ENCODE measurements around the gene CBL. TPM values are rescaled to one million over a fixed set of nuclear protein-coding genes. Genes with fewer than 3 reads are reported as not detected.
"Not testable (repeated sequence)": the region's sequence is repeated elsewhere in the genome, so short reads cannot be mapped to it uniquely, and the experiment has no call there.

Gene CBL
- total and polyA plus RNA-seq, 2 experiments from 2014 or later, result 6.5 to 18.3 TPM

DNA sequence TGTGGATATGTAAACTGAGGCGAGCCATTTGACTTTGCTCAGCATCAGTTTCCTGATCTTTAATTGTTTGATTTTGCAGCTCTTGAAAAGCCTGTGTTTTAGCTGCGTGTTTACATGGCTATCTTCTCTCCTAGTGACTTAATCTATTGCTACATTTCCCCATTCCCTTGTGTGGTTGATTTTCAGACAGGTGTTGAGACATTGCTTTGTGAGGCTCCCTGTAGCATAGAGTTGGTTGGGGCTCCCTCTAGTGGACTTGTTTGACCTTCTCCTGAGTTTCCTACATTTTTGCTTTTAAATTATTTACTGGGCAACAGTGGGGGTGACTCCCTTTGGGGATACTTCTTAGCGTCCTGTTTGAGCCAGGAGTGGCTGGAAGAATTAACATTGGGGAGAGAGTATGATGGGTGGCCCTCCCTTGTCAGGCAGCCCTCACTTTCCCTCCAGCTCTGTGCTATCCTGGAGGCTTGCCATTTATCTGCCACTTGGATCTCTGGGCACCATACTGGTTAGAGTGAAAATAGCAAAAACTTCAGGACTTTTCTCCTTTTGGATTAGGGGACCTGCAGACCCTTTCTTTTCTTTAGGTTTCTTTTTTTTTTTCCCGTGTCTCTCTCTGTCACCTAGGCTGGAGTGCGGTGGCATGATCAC, 9.2 kb upstream of the CBL start:
- Histone ChIP-seq H3K4me1 (ENCODE audit: low read depth) (no peaks in the 10 kb centered on the region), H3K36me3 (no peaks in the 10 kb centered on the region), H3K27ac (no peak overlapping the region), H3K27me3 (no peaks in the 10 kb centered on the region), H3K4me3 (no peak overlapping the region), H3K9me3 (ENCODE audit: low read depth) (no peaks in the 10 kb centered on the region)
- TF ChIP-seq, protein P1, sequence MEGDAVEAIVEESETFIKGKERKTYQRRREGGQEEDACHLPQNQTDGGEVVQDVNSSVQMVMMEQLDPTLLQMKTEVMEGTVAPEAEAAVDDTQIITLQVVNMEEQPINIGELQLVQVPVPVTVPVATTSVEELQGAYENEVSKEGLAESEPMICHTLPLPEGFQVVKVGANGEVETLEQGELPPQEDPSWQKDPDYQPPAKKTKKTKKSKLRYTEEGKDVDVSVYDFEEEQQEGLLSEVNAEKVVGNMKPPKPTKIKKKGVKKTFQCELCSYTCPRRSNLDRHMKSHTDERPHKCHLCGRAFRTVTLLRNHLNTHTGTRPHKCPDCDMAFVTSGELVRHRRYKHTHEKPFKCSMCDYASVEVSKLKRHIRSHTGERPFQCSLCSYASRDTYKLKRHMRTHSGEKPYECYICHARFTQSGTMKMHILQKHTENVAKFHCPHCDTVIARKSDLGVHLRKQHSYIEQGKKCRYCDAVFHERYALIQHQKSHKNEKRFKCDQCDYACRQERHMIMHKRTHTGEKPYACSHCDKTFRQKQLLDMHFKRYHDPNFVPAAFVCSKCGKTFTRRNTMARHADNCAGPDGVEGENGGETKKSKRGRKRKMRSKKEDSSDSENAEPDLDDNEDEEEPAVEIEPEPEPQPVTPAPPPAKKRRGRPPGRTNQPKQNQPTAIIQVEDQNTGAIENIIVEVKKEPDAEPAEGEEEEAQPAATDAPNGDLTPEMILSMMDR (IDR thresholded peaks at IDR 0.05; ENCODE audit: low read depth, low read length), result peak; percentile 79
- peak; percentile 89 to 93 for DNase-seq (ENCODE audit: low read depth in 1 of 2, low spot score in 1 of 2)

DNA sequence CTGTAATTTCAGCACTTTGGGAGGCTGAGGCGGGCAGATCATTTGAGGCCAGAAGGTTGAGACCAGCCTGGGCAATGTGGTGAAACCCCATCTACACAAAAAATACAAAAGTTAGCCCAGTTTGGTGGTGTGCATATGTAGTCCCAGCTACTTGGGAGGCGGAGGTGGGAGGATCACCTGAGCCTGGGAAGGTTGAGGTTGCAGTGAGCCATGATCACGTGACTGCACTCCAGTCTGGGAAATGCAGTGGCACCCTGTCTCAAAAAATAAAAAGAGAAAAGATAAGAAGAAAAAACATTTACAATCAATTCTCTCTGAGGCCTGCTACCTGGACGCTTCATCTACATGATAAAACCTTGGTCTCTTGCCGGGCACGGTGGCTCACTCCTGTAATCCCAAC, 7.2 kb upstream of the CBL start:
- H3K4me1 ChIP-seq (ENCODE audit: low read depth), result no peaks in the 10 kb centered on the region
- DNase-seq (ENCODE audit: low read depth in 1 of 2, low spot score in 1 of 2), result no peak
- H3K27me3 ChIP-seq, result no peaks in the 10 kb centered on the region
- TF ChIP-seq, protein P1 (IDR thresholded peaks at IDR 0.05; ENCODE audit: low read depth, low read length), result no peak
- no peaks in the 10 kb centered on the region for H3K36me3 ChIP-seq
- H3K27ac ChIP-seq, result no peak overlapping the region
- H3K9me3 ChIP-seq (ENCODE audit: low read depth), result no peaks in the 10 kb centered on the region
- H3K4me3 ChIP-seq, result no peak overlapping the region

DNA sequence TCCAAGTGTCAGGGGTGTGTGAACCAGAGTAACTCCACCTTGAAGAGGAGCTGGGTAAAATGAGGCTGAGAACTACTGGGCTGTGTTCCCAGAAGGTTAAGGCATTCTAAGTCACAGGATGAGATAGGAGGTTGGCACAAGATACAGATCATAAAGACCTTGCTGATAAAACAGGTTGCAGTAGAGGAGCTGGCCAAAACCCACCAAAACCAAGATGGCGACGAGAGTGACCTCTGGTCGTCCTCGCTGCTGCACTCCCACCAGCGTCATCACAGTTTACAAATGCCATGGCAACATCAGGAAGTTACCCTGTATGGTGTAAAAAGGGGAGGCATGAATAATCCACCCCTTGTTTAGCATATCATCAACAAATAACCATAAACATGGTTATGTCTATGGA, 4.9 kb upstream of the CBL start:
- not testable (repeated sequence) for DNase-seq (ENCODE audit: low read depth in 1 of 2, low spot score in 1 of 2); H3K9me3 ChIP-seq (ENCODE audit: low read depth); H3K27me3 ChIP-seq; H3K27ac ChIP-seq; H3K36me3 ChIP-seq; H3K4me1 ChIP-seq (ENCODE audit: low read depth); H3K4me3 ChIP-seq

DNA sequence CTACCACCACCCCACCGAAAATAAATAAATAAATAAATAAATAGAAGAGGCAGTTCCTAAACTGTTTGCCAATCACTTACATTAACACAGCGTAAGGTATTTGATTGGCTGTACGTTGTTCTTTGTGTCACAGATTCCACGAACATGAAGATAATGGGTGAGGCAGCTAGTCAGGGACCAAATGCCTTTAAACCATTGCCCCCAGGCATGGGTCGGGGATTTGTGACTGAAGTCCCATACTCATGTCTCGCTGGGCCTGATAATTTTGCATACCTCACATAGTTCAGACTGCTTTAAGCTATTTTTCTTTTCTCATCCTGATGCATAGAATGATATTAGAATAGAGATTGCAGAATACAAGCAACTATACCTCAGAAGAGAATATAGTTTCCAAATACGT, 3.6 kb upstream of the CBL start:
- DNase-seq (ENCODE audit: low read depth in 1 of 2, low spot score in 1 of 2), result no peak
- H3K9me3 ChIP-seq (ENCODE audit: low read depth), result no peaks in the 10 kb centered on the region
- TF ChIP-seq, protein P1 (IDR thresholded peaks at IDR 0.05; ENCODE audit: low read depth, low read length), result no peak

DNA sequence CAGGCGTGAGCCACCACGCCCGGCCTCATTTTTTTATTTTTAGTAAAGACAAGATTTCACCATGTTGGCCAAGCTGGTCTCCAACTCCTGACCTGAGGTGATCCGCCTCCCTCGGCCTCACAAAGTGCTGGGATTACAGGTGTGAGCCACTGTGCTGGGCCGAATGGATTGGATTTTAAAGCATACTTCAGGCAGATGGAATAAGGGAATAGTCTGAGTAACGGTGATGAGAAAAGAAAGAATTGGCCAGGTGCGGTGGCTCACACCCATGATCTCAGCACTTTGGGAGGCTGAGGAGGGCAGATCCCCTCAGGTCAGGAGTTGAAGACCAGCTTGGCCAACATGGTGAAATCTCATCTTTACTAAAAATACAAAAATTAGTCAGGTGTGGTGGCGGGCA, 2.1 kb upstream of the CBL start:
- Histone ChIP-seq H3K36me3 (no peaks in the 10 kb centered on the region), H3K9me3 (ENCODE audit: low read depth) (no peaks in the 10 kb centered on the region), H3K4me1 (ENCODE audit: low read depth) (peaks cover 16% of the 10 kb centered on the region), H3K4me3 (no peak overlapping the region), H3K27ac (no peak overlapping the region), H3K27me3 (no peaks in the 10 kb centered on the region)
- TF ChIP-seq, protein P1 (IDR thresholded peaks at IDR 0.05; ENCODE audit: low read depth, low read length), result no peak
- no peak for DNase-seq (ENCODE audit: low read depth in 1 of 2, low spot score in 1 of 2)

More for the DNA sequence above, 3.6 kb upstream of the CBL start:
- Histone ChIP-seq H3K27ac (no peak overlapping the region), H3K4me1 (ENCODE audit: low read depth) (peaks cover 14% of the 10 kb centered on the region), H3K4me3 (no peak overlapping the region), H3K27me3 (no peaks in the 10 kb centered on the region), H3K36me3 (no peaks in the 10 kb centered on the region)

DNA sequence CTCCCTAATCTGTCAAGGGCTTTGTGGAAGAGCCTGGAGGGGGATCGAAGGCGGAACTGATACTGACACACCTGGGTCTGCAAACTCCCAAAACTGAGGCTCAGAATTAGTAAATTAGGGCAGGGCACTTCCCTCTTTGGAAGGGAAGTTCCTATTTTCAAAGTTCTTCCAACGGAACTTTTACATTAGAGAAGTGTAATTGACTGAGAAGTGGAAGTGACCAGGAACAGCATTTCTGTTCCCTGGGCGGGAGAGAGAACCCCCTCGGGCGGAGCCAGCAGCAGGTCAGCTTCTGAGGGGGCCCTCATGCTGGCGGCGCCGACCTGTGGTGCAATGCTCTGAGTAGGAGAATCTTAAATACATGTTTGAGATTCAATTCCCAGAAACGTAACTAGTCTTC, 1.1 kb upstream of the CBL start:
- Histone ChIP-seq H3K9me3 (ENCODE audit: low read depth) (no peaks in the 10 kb centered on the region), H3K4me1 (ENCODE audit: low read depth) (peaks cover 16% of the 10 kb centered on the region), H3K36me3 (no peaks in the 10 kb centered on the region), H3K27me3 (no peaks in the 10 kb centered on the region), H3K27ac (no peak overlapping the region), H3K4me3 (no peak overlapping the region)
- TF ChIP-seq, protein P1 (IDR thresholded peaks at IDR 0.05; ENCODE audit: low read depth, low read length), result no peak
- no peak for DNase-seq (ENCODE audit: low read depth in 1 of 2, low spot score in 1 of 2)
